ENCODE results near the gene DDX20. TPM values are rescaled to one million over a fixed set of nuclear protein-coding genes. Genes with fewer than 3 reads are reported as not detected.
A peak's percentile ranks its signal among the peaks of the same experiment; 100 is the strongest.

The DDX20 gene
- total and polyA plus RNA-seq, 7 donors = 6.2 to 11.6 (median 8.1) TPM

DNA sequence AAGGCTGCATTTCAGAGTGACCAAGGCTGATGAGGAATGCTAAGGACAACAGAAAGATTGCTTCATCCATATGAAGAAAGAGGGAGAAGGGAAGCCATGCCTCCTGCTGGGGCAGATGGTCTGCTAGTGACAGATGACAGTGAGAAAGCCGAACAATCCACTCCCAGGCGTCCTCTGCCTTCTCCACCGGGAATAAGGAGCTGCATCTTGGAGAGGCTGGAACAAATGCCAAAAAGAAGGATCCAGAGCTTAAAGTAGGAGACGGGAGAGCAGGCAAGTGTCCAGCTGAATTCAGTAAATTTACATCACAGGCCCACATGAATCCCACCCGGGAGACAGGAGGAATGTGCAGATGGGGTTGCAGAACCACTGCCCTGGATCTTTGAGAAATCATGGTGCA lies 33.4 kb downstream of the DDX20 start:
- ATAC-seq (peak in 2 of 4 donors; percentile 36 to 57), DNase-seq (no peak)
- 48 to 62% (median 50%) methylated on average over 5 of the region's 5 CpGs for WGBS, 3 donors
- intact Hi-C loops (cut with DNase I) = loop anchor here in 1 of 2 donors (10.0 kb wide), 1 partner anchor 576 kb away; no protein-coding TSS in a partner anchor
- Histone ChIP-seq H3K4me3 (no peak overlapping the region), H3K27me3 (ENCODE audit: insufficient read depth in 3 of 3, low read length in 2 of 3) (no peaks in the 10 kb centered on the region), H3K9me3 (no peaks in the 10 kb centered on the region), H3K4me1 (no peaks in the 10 kb centered on the region), H3K27ac (no peak overlapping the region), H3K36me3 (ENCODE audit: insufficient read depth in 1 of 2, low read depth in 1 of 2) (no peaks in the 10 kb centered on the region)
- TF ChIP-seq, protein P1, sequence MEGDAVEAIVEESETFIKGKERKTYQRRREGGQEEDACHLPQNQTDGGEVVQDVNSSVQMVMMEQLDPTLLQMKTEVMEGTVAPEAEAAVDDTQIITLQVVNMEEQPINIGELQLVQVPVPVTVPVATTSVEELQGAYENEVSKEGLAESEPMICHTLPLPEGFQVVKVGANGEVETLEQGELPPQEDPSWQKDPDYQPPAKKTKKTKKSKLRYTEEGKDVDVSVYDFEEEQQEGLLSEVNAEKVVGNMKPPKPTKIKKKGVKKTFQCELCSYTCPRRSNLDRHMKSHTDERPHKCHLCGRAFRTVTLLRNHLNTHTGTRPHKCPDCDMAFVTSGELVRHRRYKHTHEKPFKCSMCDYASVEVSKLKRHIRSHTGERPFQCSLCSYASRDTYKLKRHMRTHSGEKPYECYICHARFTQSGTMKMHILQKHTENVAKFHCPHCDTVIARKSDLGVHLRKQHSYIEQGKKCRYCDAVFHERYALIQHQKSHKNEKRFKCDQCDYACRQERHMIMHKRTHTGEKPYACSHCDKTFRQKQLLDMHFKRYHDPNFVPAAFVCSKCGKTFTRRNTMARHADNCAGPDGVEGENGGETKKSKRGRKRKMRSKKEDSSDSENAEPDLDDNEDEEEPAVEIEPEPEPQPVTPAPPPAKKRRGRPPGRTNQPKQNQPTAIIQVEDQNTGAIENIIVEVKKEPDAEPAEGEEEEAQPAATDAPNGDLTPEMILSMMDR (IDR thresholded peaks at IDR 0.05) = no peak

DNA sequence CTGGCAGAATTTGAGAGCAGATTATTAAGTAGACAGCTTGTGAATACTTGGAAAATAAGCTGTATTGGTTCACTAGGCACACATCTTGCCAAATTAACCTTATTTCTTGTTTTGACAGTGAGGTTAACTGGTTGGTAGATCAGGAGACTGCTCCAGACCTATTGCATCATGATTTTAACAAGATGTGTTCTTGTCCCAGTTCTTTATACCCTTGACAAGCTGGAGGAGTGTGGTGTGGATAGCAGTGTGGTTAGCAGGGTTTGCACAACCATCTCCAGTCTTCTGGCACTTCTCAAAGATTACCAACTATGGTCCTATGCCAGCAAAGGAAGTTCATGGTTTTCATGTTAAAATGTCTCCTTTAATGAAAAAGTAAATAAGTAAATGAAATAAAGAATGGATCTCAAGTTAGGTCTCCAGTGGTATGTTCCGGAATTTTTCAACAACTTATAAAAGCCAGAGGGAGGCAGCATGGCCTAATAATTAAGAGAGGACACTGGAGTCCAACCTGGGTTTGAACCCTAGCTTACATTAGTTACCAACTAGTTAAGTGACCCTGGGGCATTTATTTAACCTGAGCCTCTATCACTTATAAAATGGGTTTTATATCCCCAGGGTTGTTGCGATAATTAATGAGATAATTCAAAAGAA lies 34.1 kb downstream of the DDX20 start:
- DNase-seq (no peak), ATAC-seq (peak in 2 of 4 donors; percentile 55 to 77)
- H3K27me3 ChIP-seq (ENCODE audit: insufficient read depth in 3 of 3, low read length in 2 of 3) = no peaks in the 10 kb centered on the region
- no peaks in the 10 kb centered on the region for H3K9me3 ChIP-seq
- no peak overlapping the region for H3K4me3 ChIP-seq
- TF ChIP-seq, protein P1 (IDR thresholded peaks at IDR 0.05) = peak; percentile 25
- no peaks in the 10 kb centered on the region for H3K36me3 ChIP-seq (ENCODE audit: insufficient read depth in 1 of 2, low read depth in 1 of 2)
- no peaks in the 10 kb centered on the region for H3K4me1 ChIP-seq
- intact Hi-C loops (cut with DNase I) = loop anchor here (10.0 kb wide), 2 partner anchors 545 to 575 kb away; no protein-coding TSS in a partner anchor
- 81 to 92% (median 84%) methylated on average over 2 of the region's 2 CpGs for WGBS, 3 donors
- no peak overlapping the region for H3K27ac ChIP-seq

DNA sequence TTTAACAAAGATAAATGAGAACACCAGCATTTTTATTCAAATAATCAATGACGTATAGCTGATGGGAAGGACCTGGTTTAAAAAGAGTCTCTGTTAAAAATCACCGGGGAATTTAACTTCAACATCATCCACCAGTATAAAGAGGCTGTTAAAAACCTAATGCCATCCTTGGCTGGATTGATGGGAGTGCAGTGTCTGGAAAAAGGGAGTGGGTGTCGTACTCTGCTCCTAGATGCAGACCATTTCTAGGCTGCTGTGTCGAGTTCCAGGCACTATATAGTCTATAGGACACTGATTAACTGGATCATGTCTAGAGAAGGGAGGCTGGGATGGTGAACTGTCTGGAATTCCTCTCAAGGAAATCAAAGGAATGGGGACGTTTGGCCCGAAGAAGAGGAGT lies 36.1 kb downstream of the DDX20 start:
- TF ChIP-seq, protein P1 (IDR thresholded peaks at IDR 0.05) = no peak
- DNase-seq = no peak
- H3K27ac ChIP-seq = no peak overlapping the region
- no peak overlapping the region for H3K4me3 ChIP-seq
- H3K27me3 ChIP-seq (ENCODE audit: insufficient read depth in 3 of 3, low read length in 2 of 3) = no peaks in the 10 kb centered on the region
- H3K36me3 ChIP-seq (ENCODE audit: insufficient read depth in 1 of 2, low read depth in 1 of 2) = no peaks in the 10 kb centered on the region
- ATAC-seq = no peak
- intact Hi-C loops (cut with DNase I) = loop anchor here in 1 of 2 donors (10.0 kb wide), 1 partner anchor 543 kb away; no protein-coding TSS in a partner anchor
- no peaks in the 10 kb centered on the region for H3K4me1 ChIP-seq
- 78 to 84% (median 82%) methylated on average over 6 of the region's 6 CpGs for WGBS, 3 donors
- no peaks in the 10 kb centered on the region for H3K9me3 ChIP-seq

DNA sequence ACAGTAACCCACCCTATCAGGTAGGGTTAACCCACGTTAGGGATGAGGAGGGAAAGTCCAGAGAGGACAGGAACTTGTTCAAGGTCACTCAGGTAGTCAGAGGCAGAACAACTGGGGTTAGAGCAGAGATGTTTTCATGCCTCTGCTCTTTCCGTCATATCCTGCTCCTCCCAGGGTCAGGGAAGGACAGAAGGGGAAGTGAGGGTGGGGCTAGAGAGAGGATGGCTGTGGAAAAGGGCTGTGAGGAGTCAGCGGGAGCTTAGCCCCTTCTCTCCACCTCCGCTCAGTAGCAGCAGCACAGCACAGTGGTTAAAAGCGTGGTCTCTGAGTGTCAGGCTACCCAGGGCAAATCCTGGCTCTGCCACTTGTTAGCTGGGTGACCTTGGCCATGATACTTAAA lies 36.5 kb downstream of the DDX20 start:
- Histone ChIP-seq H3K27me3 (ENCODE audit: insufficient read depth in 3 of 3, low read length in 2 of 3) (no peaks in the 10 kb centered on the region), H3K27ac (no peak overlapping the region), H3K9me3 (no peaks in the 10 kb centered on the region), H3K4me1 (no peaks in the 10 kb centered on the region), H3K36me3 (ENCODE audit: insufficient read depth in 1 of 2, low read depth in 1 of 2) (no peaks in the 10 kb centered on the region), H3K4me3 (no peak overlapping the region)
- WGBS, 3 donors = 46 to 61% (median 58%) methylated on average over 5 of the region's 5 CpGs
- no peak for DNase-seq
- ATAC-seq = no peak
- intact Hi-C loops (cut with DNase I) = loop anchor here in 1 of 2 donors (10.0 kb wide), 1 partner anchor 543 kb away; no protein-coding TSS in a partner anchor
- TF ChIP-seq, protein P1 (IDR thresholded peaks at IDR 0.05) = no peak
